H1 (cell line): ENCODE results near the gene PLCL1. TPM values are rescaled to one million over a fixed set of nuclear protein-coding genes. Genes with fewer than 3 reads are reported as not detected.

Source experiments
- CTCF ChIA-PET: fragments of 300-600 bp; sonication (Branson Sonifier 250); formaldehyde crosslinking; loops from one replicate; lab custom pipeline; 2021; ENCODE audit not compliant: partially characterized antibody; lab: Charles Lee
- POLR2A ChIA-PET: fragments of 300-600 bp; sonication (Branson Sonifier 250); formaldehyde crosslinking; loops from one replicate; lab custom pipeline; 2021; ENCODE audit warnings: inconsistent platforms; ENCODE audit not compliant: partially characterized antibody; lab: Charles Lee
- DNase-seq, 2 experiments: peaks; one replicate each; pipeline versions ENCODE4 v3.0.0 to v3.0.0-alpha.2; 2010 to 2022; ENCODE audit warnings: low spot score in 2 of 2, low read depth in 1 of 2, mixed read lengths in 1 of 2
- FAIRE-seq: peaks from 2 replicates; lab custom pipeline; 2011; peaks lifted over from hg19 to GRCh38; lab: Jason Lieb, UNC
- H2AFZ ChIP-seq: 2 replicates; pipeline ENCODE4 v1.8.1; 2012; ENCODE audit warnings: low read length, inconsistent platforms
- H2AK5ac ChIP-seq: 2 replicates; pipeline ENCODE4 v1.6.1; 2013; ENCODE audit warnings: low read depth, low read length
- H2BK120ac ChIP-seq: replicated peaks from 2 replicates; pipeline ENCODE3; 2013; ENCODE audit warnings: low read depth, low read length, inconsistent platforms
- H2BK12ac ChIP-seq: 2 replicates; pipeline ENCODE4 v1.6.1; 2013; ENCODE audit warnings: low read depth, low read length
- H2BK15ac ChIP-seq: 2 replicates; pipeline ENCODE4 v1.6.1; 2013; ENCODE audit warnings: low read length
- H2BK20ac ChIP-seq: 2 replicates; pipeline ENCODE4 v1.6.1; 2013; ENCODE audit warnings: low read length
- H2BK5ac ChIP-seq: 2 replicates; pipeline ENCODE4 v1.6.1; 2013; ENCODE audit warnings: low read depth, low read length
- H3K14ac ChIP-seq: 2 replicates; pipeline ENCODE4 v1.6.1; 2013; ENCODE audit warnings: inconsistent platforms; ENCODE audit not compliant: insufficient read length
- H3K18ac ChIP-seq: 2 replicates; pipeline ENCODE4 v1.6.1; 2013; ENCODE audit warnings: low read length; ENCODE audit errors: extremely low read depth
- H3K23ac ChIP-seq: 2 replicates; pipeline ENCODE4 v1.6.1; 2013; ENCODE audit warnings: inconsistent platforms; ENCODE audit not compliant: insufficient read length
- H3K23me2 ChIP-seq: 2 replicates; pipeline ENCODE4 v1.6.1; 2013; ENCODE audit warnings: low read depth, low read length
- H3K27ac ChIP-seq: 2 replicates; pipeline ENCODE4 v1.6.1; 2011; ENCODE audit warnings: low read depth, low read length, inconsistent platforms
- H3K27me3 ChIP-seq, 4 experiments: replicated peaks in 1 of 4; 1 replicate in 1 of 4; 2 replicates in 3 of 4; pipeline versions ENCODE4 v1.6.1 to v1.8.1; 2011 to 2013; ENCODE audit warnings: low read length in 3 of 4, mild to moderate bottlenecking in 3 of 4, inconsistent platforms in 2 of 4, mixed read lengths in 2 of 4, moderate library complexity in 1 of 4; ENCODE audit not compliant: control insufficient read depth in 3 of 4, insufficient read depth in 3 of 4; ENCODE audit errors: extremely low read depth in 1 of 4
- H3K36me3 ChIP-seq, 4 experiments: 2 replicates each; pipeline versions ENCODE4 v1.6.1 to v1.8.1; 2011 to 2013; ENCODE audit warnings: mild to moderate bottlenecking in 4 of 4, low read length in 3 of 4, moderate library complexity in 2 of 4, control low read depth in 1 of 4, inconsistent platforms in 1 of 4; ENCODE audit not compliant: insufficient read depth in 4 of 4, control insufficient read depth in 2 of 4
- H3K4ac ChIP-seq: replicated peaks from 2 replicates; pipeline ENCODE3; 2013; ENCODE audit warnings: low read length, low read depth, mixed read lengths, inconsistent platforms; ENCODE audit not compliant: insufficient read length
- H3K4me1 ChIP-seq, 4 experiments: replicated peaks in 1 of 4; 1 replicate in 1 of 4; 2 replicates in 3 of 4; pipeline versions ENCODE4 v1.6.1 to v1.8.1; 2011 to 2013; ENCODE audit warnings: low read length in 3 of 4, inconsistent platforms in 2 of 4, mixed read lengths in 1 of 4; ENCODE audit not compliant: insufficient read depth in 4 of 4, control insufficient read depth in 3 of 4
- H3K4me2 ChIP-seq, 2 experiments: 2 replicates each; pipeline versions ENCODE4 v1.6.1 to v1.8.1; 2011 to 2013; ENCODE audit warnings: low read depth in 2 of 2, low read length in 2 of 2, control low read depth in 1 of 2, inconsistent platforms in 1 of 2, mild to moderate bottlenecking in 1 of 2; ENCODE audit not compliant: insufficient read depth in 1 of 2
- H3K4me3 ChIP-seq, 4 experiments: fragments of 200-600, 300-600 bp in 1 of 4; sonication (generic), shearing (Covaris generic), sonication (Bioruptor Twin) in 1 of 4; 2 replicates each; pipeline versions ENCODE4 v1.5.1 to v1.8.1; 2011 to 2016; ENCODE audit warnings: low read length in 4 of 4, low read depth in 3 of 4, control low read depth in 2 of 4, inconsistent platforms in 2 of 4, mild to moderate bottlenecking in 2 of 4, mixed read lengths in 1 of 4, moderate library complexity in 1 of 4; ENCODE audit not compliant: insufficient read depth in 2 of 4; ENCODE audit errors: extremely low read depth in 1 of 4
- H3K56ac ChIP-seq: replicated peaks from 2 replicates; pipeline ENCODE3; 2013; ENCODE audit warnings: low read depth, mild to moderate bottlenecking, mixed read lengths, low read length, inconsistent platforms; ENCODE audit not compliant: insufficient read length
- H3K79me1 ChIP-seq: 2 replicates; pipeline ENCODE4 v1.6.1; 2013; ENCODE audit warnings: low read depth, low read length, control low read depth
- H3K79me2 ChIP-seq, 2 experiments: 2 replicates each; pipeline versions ENCODE4 v1.6.1 to v1.8.1; 2012 to 2013; ENCODE audit warnings: low read length in 2 of 2, mild to moderate bottlenecking in 2 of 2, inconsistent platforms in 1 of 2; ENCODE audit not compliant: insufficient read depth in 2 of 2, control insufficient read depth in 1 of 2
- H3K9ac ChIP-seq, 4 experiments: replicated peaks in 1 of 4; 1 replicate in 1 of 4; 2 replicates in 3 of 4; pipeline versions ENCODE4 v1.6.1 to v1.8.1; 2011 to 2013; ENCODE audit warnings: low read depth in 3 of 4, low read length in 3 of 4, control low read depth in 2 of 4, mild to moderate bottlenecking in 2 of 4, moderate library complexity in 2 of 4, inconsistent platforms in 1 of 4; ENCODE audit errors: extremely low read depth in 1 of 4
- H3K9me3 ChIP-seq, 2 experiments: 2 replicates each; pipeline versions ENCODE4 v1.6.1 to v1.8.1; 2012 to 2013; ENCODE audit warnings: mild to moderate bottlenecking in 2 of 2, moderate library complexity in 2 of 2, control low read depth in 1 of 2, inconsistent platforms in 1 of 2, low read depth in 1 of 2, low read length in 1 of 2, mixed read lengths in 1 of 2; ENCODE audit not compliant: insufficient read depth in 2 of 2
- H4K20me1 ChIP-seq, 2 experiments: replicated peaks in 1 of 2; 2 replicates each; pipeline versions ENCODE3 to v1.8.1; 2011 to 2013; ENCODE audit warnings: inconsistent platforms in 2 of 2, low read length in 2 of 2, mild to moderate bottlenecking in 1 of 2; ENCODE audit not compliant: insufficient read depth in 2 of 2, control insufficient read depth in 1 of 2
- H4K5ac ChIP-seq: 2 replicates; pipeline ENCODE4 v1.6.1; 2013; ENCODE audit warnings: low read length, low read depth, mixed read lengths, inconsistent platforms; ENCODE audit not compliant: insufficient read length
- H4K8ac ChIP-seq: 2 replicates; pipeline ENCODE4 v1.8.0; 2013; ENCODE audit warnings: mild to moderate bottlenecking, moderate library complexity, low read length, inconsistent platforms; ENCODE audit not compliant: insufficient read depth; ENCODE audit errors: extremely low read depth
- H4K91ac ChIP-seq: replicated peaks from 2 replicates; pipeline ENCODE3; 2013; ENCODE audit warnings: low read length, mixed read lengths, inconsistent platforms; ENCODE audit not compliant: insufficient read length
- ASH2L ChIP-seq: fragments of 200-600, 300-600 bp; sonication (generic); IDR thresholded peaks from one replicate; pipeline ENCODE4 v1.7.1; 2017; ENCODE audit warnings: low read length
- ATF2 ChIP-seq: IDR thresholded peaks from 2 replicates; pipeline ENCODE4 v1.6.1; 2012; ENCODE audit warnings: low read length, inconsistent platforms
- BRCA1 ChIP-seq: IDR thresholded peaks from 2 replicates; pipeline ENCODE4 v1.6.1; 2012; ENCODE audit warnings: low read depth, low read length, improper control_type of control experiment
- MAFK ChIP-seq: IDR thresholded peaks from 2 replicates; pipeline ENCODE4 v1.6.1; 2012; ENCODE audit warnings: low read depth, mild to moderate bottlenecking, improper control_type of control experiment, low read length
- WGBS, 2 experiments: shearing (Covaris generic) in 1 of 2; methylation state at CpG; one replicate each; pipeline versions ENCODE4 v1.1.6 to v1.1.7; 2013 to 2015; ENCODE audit warnings: low lambda C conversion rate in 2 of 2, mixed read lengths in 2 of 2, inconsistent platforms in 1 of 2, low coverage in 1 of 2, missing lambda C conversion rate in 1 of 2; ENCODE audit not compliant: insufficient replicate concordance in 2 of 2, insufficient coverage in 1 of 2, insufficient read length in 1 of 2; ENCODE audit errors: extremely low coverage in 1 of 2, missing lambda C conversion rate in 1 of 2; 5-methylcytosine and 5-hydroxymethylcytosine counted together
- polyA plus RNA-seq, 7 experiments: library from polyadenylated mRNA; depleted of rRNA in 3 of 7; stranded (reverse) in 5 of 7; unstranded in 2 of 7; fragments of >200 nt in 5 of 7; fragments of 200-250 nt in 2 of 7; gene quantifications; 1 replicate in 5 of 7; 2 replicates in 1 of 7; 4 replicates in 1 of 7; pipeline versions ENCODE4 v1.2.1 to v1.2.3, GENCODE V29; 2011 to 2013; ENCODE audit warnings: missing spikeins in 2 of 7, mixed read lengths in 2 of 7
- total RNA-seq: library from RNA; stranded (reverse); fragmentation: NEBNext Ultra II Directional; extraction: Animal tissue kit (Norgen Biotek cat#: 25700); gene quantifications from 2 replicates; pipeline ENCODE4 v1.2.1, GENCODE V29; 2021

PLCL1 gene
- total and polyA plus RNA-seq, 2 of the 8 experiments (the other 6 are each of a cell fraction or from before 2014, with no cell fraction given): not detected

- ChIA-PET POLR2A (no interaction called here), CTCF (interaction anchor here (1.9 to 3.1 kb wide), 3 partner anchors 13 to 496 kb away, joined by 4 to 23 read pairs (median 5); no protein-coding TSS in a partner anchor)
- Histone ChIP-seq H3K23me2 (peaks cover 8% of the 10 kb centered on the region; the same call in 1 of the 2 replicates), H3K4me1 (peaks cover 0 to 5% (median 2%) of the 10 kb centered on the region in 4 experiments; a peak in 3 of 7 replicates), H3K14ac (no peak overlapping the region), H4K91ac (no peak overlapping the region), H3K56ac (no peak overlapping the region), H4K5ac (no peak overlapping the region), H2BK5ac (no peak overlapping the region), H3K4ac (no peak overlapping the region), H2BK120ac (no peak overlapping the region), H2BK15ac (no peak overlapping the region), H3K36me3 (no peaks in the 10 kb centered on the region), H3K9ac (no peak overlapping the region), H3K27me3 (peaks cover 1 to 6% (median 4%) of the 10 kb centered on the region in 4 experiments), H3K9me3 (no peaks in the 10 kb centered on the region), H4K20me1 (no peaks in the 10 kb centered on the region), H3K18ac (no peak overlapping the region), H2BK20ac (no peak overlapping the region), H2AFZ (no peak overlapping the region), H3K4me3 (no peak overlapping the region), H3K79me1 (no peaks in the 10 kb centered on the region), H2AK5ac (no peak overlapping the region), H2BK12ac (no peak overlapping the region), H3K79me2 (no peaks in the 10 kb centered on the region), H3K23ac (no peak overlapping the region), H3K27ac (no peak overlapping the region), H4K8ac (no peak overlapping the region), H3K4me2 (no peak overlapping the region)
- no peak for TF ChIP-seq MAFK
- TF ChIP-seq ASH2L: no peak
- no peak for TF ChIP-seq ATF2
- no peak for TF ChIP-seq BRCA1
- 83% methylated on average over 2 of the region's 2 CpGs; no CpG with 5 or more reads in 1 of the 2 experiments for WGBS, 2 experiments
- FAIRE-seq: no peak
- DNase-seq: no peak
Observed at GRCh38 chr2:197800091-197800490, 4.3 kb upstream of the PLCL1 start.
